Raji (cell line): ENCODE results near the gene ACVRL1.

ENCODE experiments used
- POLR2A ChIP-seq: IDR thresholded peaks from 2 replicates; pipeline ENCODE4 v1.6.1; 2011; ENCODE audit warnings: low read depth, low read length, control low read depth; ENCODE audit not compliant: insufficient read depth

Gene ACVRL1

DNA sequence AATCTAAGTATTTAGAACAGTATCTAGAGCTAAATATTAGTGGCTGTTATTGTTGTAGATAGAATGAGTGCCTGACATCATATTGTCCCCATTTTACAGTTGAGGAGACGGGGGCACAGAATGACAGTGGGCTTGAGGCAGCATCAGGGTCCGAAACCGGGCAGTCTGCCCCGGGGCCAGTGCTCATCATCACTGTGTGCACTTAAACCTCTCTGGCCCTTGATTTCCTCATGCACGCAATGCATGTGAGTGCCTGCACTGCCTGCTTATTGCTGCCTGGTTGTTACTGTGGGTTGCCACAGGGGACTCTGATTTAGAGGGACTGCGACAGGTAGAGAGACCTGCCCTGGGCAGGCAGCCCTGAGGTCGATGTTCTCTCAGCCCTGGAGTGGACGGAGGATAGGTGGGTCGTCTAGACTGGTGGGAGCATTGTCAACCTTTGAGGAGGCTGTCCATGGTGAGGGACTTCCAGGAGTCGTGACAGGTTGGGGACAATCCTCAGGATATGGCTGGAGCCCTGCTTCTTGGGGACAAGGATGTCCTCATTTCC, 9.8 kb downstream of the ACVRL1 start:
- no peak for TF ChIP-seq POLR2A

GRCh38 chr12:51917746-51918453, 10.6 kb downstream of the ACVRL1 start:
- no peak for TF ChIP-seq POLR2A

- TF ChIP-seq POLR2A = no peak
These were observed 12.7 kb downstream of the ACVRL1 start for GRCh38 chr12:51920046-51920445.

GRCh38 chr12:51921017-51921725, 13.9 kb downstream of the ACVRL1 start:
- TF ChIP-seq POLR2A = no peak

DNA sequence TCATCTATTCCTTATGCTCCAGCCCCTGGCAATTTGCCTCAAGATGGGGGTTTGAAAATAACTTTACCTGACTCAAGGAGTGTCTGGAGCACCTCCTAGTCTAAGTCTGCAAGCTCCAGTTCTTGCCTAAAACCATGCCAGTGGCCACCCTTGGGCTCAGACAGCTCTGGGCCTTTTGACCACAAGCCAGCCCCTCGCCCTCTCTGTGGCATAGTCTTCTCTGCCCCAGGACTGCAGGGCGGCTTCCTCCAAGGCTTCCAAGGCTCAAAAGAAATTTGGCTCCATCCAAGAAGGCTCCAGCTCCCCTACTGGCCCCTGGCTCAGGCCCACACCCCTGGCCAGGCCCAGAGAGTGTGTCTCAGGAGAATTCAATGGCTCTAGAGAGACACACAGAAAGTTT, 14.8 kb downstream of the ACVRL1 start:
- no peak for TF ChIP-seq POLR2A

GRCh38 chr12:51922762-51923505, 15.6 kb downstream of the ACVRL1 start:
- no peak for TF ChIP-seq POLR2A

GRCh38 chr12:51923506-51924365, 16.4 kb downstream of the ACVRL1 start:
- TF ChIP-seq POLR2A = no peak

GRCh38 chr12:51924551-51925319, 17.4 kb downstream of the ACVRL1 start:
- TF ChIP-seq POLR2A = no peak

DNA sequence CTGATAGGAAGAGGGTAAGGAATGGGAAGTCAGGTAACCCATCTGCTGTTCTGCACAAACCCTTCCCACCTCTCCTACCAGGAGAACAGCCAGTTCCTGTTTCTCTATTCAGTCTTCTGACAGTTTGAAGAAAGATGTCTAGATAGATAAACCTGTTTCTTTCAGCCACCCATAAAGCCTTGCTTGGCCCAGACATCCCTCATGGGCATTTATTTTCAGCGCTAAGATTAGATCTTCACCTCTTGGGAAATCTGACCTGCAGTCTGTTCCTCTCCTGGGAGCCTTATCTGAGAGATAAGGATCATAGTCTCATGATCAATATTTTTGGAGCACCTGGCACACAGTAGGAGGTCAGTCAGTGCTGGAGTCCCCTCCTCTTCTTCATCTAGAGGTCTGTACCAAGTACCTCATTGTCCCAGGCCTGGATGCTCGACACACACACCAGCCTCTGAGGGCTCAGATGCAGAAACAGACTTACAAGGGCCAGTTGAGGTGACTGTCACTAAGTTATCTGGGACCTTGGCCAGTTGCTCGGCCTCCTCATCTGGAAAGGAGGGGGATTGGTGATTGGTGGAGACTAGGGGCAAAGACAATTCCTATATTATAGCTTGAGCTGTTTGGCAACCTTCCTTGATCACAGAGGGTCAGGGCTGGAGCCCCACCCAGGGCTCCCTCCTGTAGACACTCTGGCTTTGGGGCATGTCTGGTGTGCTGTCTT, 18.2 kb downstream of the ACVRL1 start:
- no peak for TF ChIP-seq POLR2A

DNA sequence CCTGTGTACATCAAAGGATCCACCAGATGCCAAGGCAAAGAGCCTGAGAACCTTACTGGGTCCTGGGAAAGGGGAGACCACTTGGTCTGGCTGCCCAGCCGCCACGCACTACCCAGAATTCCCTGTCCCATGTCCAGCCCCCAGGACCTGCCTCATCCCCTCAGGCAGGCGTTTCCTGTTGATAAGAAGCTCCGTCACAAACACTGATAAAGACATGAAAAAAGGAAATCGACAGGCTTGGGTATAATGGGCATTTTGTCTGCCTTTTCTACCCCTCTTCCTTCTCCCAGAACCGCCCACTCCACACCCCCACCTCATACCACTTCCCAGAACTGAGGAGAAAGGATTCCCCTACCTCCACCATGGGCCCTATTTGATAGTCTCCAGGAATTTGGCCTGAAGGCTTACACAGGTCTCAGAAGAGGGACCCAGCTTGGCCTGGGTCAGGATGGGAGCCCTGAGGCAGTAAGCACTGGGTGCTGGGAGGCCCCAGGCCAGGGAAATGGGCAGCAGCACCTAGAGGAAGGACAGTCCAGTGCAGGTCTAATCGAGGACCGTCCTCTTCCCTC, 18.8 kb downstream of the ACVRL1 start:
- TF ChIP-seq POLR2A = no peak

- no peak for TF ChIP-seq POLR2A
These were observed 19.4 kb downstream of the ACVRL1 start for GRCh38 chr12:51926718-51927117.

GRCh38 chr12:51932218-51933076, 25.1 kb downstream of the ACVRL1 start:
- no peak for TF ChIP-seq POLR2A
